Measurements from ENCODE around the gene RNF186. TPM values are rescaled to one million over a fixed set of nuclear protein-coding genes. Genes with fewer than 3 reads are reported as not detected.

The RNF186 gene
- polyA plus RNA-seq, 6 donors from 2014 or later = not detected

Other genes with a start within 250 kb of the RNF186 start
- gene NBL1, start 171.0 kb downstream of the RNF186 start, polyA plus RNA-seq (ENCODE audit: low read depth in 6 of 6) = under 1 TPM in 1 of 6 donors, not detected in 5; 0.53 TPM
- not detected for gene HTR6, start 150.4 kb downstream of the RNF186 start, polyA plus RNA-seq (ENCODE audit: low read depth in 6 of 6)
- 10 to 100 TPM; 11.2 to 19.7 (median 13.8) TPM for gene TMCO4, start 15.4 kb downstream of the RNF186 start, polyA plus RNA-seq (ENCODE audit: low read depth in 6 of 6)
- gene OTUD3, start 67.1 kb upstream of the RNF186 start, polyA plus RNA-seq (ENCODE audit: low read depth in 6 of 6) = 1 to 10 TPM in 4 of 6 donors, under 1 TPM in 2; 0.74 to 3.6 (median 2.0) TPM
- gene PLA2G2E, start 108.3 kb upstream of the RNF186 start, polyA plus RNA-seq (ENCODE audit: low read depth in 6 of 6) = not detected
- gene PLA2G2A, start 164.3 kb upstream of the RNF186 start, polyA plus RNA-seq (ENCODE audit: low read depth in 6 of 6) = not detected